Kidney tubule cell (primary cell): ENCODE data around the gene HNRNPH3.

ENCODE experiments used
- DNase-seq: peaks from one replicate; pipeline ENCODE4 v3.0.0-alpha.2; 2018; ENCODE audit warnings: low spot score

The HNRNPH3 gene

GRCh38 chr10:68332259-68333057, 594 bp downstream of the HNRNPH3 start, which contains the start of gene PBLD:
PBLD (minus strand) TSS chr10:68332928; CDS start chr10:68306844, 26,084 bp downstream.
- DNase-seq: peak; percentile 86

DNA sequence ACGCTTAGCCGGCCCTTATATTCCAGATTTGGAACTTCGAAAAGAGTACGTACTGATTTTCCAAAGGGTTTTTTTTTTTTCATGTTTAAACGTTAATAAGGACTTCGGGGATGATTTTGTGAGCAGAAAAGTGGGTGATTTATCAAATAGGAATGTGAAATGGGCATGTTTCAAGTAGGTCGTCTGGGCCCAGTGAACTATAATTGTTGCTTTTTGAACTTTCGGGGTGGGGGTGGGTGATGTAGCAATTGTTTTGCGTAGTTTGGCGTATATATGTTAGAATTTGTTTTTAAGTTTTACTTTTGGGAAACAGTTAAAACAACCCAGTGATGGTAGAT, 1.2 kb downstream of the HNRNPH3 start:
- DNase-seq: no peak

GRCh38 chr10:68333440-68334431, 1.9 kb downstream of the HNRNPH3 start:
- DNase-seq: no peak

DNA sequence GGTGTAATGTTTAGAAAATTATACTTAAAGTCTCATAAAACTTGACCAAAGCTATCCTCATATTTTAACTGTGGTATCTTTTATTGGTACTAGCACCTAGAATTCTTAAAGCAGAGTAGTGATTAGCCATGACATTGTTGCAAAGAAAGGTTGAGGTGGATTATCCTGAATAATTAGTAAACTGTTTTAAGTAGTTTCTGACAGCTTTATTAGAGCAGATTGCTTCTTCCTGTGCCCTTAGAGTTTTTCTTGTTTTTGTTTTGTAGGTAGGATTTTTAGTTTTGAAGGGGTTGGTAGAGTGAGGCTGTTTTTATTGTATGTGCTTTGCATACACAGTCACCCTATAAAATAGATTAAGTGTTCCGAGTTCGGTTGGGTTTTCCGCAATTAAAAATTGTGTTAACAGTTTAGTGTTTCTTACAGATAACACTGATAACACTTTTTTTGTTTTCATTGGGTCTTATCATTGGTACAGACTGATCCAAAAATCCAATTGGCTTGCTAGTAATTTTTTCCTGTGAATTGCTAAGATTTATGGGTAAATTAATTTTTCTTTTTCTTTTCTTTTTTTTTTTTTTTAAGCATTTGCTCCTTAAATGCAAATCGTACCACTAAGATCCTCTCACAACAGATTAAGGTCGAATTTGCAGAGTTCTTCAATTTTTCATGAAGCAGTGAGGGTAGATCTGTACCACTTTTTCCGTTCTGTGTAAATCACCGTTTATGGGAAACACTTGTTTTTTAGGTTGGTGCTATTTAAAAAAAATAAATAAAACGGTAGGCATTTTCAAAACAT, 3.0 kb downstream of the HNRNPH3 start:
- no peak for DNase-seq

GRCh38 chr10:68336754-68337351, 5.0 kb downstream of the HNRNPH3 start:
- DNase-seq: no peak

- DNase-seq: no peak
Observed at GRCh38 chr10:68340358-68341080, 8.7 kb downstream of the HNRNPH3 start.

- no peak for DNase-seq
Observed at GRCh38 chr10:68342909-68343516, 11.1 kb downstream of the HNRNPH3 start.

- DNase-seq: no peak
Observed at GRCh38 chr10:68345621-68346020, 13.8 kb downstream of the HNRNPH3 start.

DNA sequence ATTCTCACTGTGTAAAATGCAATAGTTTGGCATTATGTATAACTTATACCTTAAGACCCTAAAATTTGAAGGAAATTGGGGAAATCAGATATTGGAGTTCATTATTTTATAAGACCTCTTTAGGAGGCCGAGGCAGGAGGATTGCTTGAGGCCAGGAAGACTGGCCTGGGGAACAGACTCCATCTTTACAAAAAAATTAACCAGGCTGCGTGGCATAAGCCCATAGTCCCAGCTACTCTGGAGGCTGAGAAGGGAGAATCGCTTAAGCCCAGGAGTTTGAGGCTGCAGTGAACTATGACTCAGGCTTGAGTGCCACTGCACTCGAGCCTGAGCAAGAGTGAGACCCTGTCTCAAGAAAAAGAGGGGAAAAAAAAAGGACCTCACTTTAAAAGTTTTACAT, 14.9 kb downstream of the HNRNPH3 start:
- DNase-seq: no peak

DNA sequence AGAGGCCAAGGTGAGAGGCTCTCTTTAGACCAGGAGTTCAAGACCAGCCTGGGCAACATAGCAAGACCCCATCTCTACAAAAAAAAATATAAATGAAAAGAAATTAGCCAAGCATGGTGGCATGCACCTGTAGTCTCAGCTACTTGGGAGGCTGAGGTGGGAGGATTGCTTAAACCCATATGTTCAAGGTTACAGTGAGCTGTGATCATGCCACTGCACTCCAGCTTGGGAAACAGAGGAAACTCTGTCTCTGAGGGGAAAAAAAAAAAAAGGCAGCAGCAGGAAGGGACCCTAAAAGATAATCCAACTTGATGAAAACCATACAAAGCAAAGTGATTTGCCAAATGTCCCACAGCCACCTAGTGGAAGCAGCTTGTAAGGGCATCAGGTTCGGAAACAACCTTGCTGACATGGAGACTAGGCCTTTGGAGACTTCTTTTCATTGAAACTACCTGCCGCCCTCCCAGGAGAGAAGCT, 16.4 kb downstream of the HNRNPH3 start:
- peak; percentile 56 for DNase-seq

DNA sequence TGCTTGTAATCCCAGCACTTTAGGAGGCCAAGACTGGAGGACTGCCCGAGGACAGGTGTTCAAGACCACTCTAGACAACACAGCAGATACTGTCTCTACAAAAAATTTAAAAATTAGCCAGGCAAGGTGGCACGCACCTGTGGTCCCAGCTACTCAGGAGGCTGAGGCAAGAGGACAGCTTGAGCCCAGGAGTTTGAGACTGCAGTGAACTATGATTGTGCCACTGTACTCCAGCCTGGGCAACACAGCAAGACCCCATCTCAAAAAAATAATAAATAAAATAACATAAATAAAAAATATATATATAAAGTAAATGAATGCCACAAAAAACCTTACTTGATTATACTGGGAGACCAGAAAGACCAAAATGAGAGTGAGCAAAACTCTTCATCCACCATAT, 21.7 kb downstream of the HNRNPH3 start:
- DNase-seq: no peak

DNA sequence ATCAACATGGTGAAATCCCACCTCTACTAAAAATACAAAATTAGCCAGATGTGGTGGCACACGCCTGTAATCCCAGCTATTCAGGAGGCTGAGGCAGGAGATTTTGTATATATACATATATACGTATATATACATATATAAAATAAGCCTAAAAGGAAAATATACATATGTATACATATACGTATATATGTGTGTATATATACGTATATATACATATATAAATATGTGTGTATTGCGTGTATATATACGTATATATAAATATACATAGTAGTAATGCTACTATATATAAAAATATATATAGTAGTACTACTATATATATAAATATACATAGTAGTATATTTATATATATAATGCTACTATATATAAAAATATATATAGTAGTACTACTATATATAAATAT, 27.3 kb downstream of the HNRNPH3 start:
- DNase-seq: no peak

- no peak for DNase-seq
Observed at GRCh38 chr10:68362590-68362989, 30.7 kb downstream of the HNRNPH3 start.

GRCh38 chr10:68364101-68364886, 32.4 kb downstream of the HNRNPH3 start:
- no peak for DNase-seq

DNA sequence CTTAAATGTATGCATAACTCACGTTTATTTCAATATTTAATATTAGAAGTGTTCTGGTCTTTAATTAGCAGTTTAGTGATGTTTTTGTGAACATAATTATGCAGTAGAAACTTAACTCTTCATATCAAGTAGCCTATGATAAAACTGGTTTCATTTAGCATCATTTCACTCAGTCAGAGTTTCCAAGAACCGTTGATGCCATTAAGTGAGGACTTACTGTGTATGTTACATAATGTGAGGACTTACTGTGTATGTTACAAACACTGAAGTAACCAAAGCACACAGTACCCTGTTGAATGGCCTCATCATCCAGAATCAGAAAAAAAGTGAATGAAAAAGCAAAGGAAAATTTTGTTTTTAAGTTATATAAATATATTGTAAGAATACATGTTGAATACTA, 33.7 kb downstream of the HNRNPH3 start:
- no peak for DNase-seq

GRCh38 chr10:68366600-68366999, 34.7 kb downstream of the HNRNPH3 start:
- DNase-seq: no peak

- no peak for DNase-seq
Observed at GRCh38 chr10:68367121-68367520, 35.3 kb downstream of the HNRNPH3 start.

GRCh38 chr10:68371604-68372003, 39.7 kb downstream of the HNRNPH3 start:
- DNase-seq: no peak

DNA sequence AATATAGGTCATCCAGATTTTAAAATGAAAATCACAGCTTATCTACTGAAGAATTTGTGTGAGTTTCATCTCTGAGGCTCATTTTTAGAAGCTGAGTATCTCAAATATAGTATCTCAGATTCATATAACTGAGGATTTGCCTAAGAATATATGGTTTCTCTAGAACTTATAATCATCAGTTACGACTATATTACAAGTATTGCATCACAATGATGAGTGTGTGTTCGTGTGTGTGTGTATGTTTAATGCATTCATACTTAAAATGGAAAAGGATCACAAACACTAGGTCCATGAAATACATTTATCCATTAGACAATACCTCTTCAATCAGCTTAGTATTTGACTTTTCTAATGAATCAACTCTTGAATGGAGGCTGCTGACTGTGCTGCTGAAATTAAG, 53.9 kb downstream of the HNRNPH3 start:
- no peak for DNase-seq
